ENCODE data around the gene EIF4EBP3. TPM values are rescaled to one million over a fixed set of nuclear protein-coding genes. Genes with fewer than 3 reads are reported as not detected.

EIF4EBP3 gene
- polyA plus RNA-seq, 1 of the 3 experiments (the other 2 are of a cell fraction) = 1.1 TPM

- no peaks in the 10 kb centered on the region for H3K27me3 ChIP-seq (ENCODE audit: insufficient read depth)
- H3K9ac ChIP-seq = no peak overlapping the region
- H3K9me2 ChIP-seq = no peaks in the 10 kb centered on the region
- DNase-seq = no peak
- TF ChIP-seq SMC3 (IDR thresholded peaks at IDR 0.05; ENCODE audit: low read depth, low read length) (no peak), TCF12 (IDR thresholded peaks at IDR 0.05) (no peak), IRF3 (IDR thresholded peaks at IDR 0.05; ENCODE audit: low read depth, low read length) (no peak), MAX (IDR thresholded peaks at IDR 0.05; ENCODE audit: low read depth) (no peak), JUND (IDR thresholded peaks at IDR 0.05) (no peak), REST (IDR thresholded peaks at IDR 0.05; ENCODE audit: low read depth, low read length) (no peak)
- WGBS (ENCODE audit: low lambda C conversion rate) = 98% methylated on average over 5 of the region's 5 CpGs
- CTCF ChIA-PET = no interaction called here
- POLR2A ChIA-PET = no interaction called here
- no peaks in the 10 kb centered on the region; the same call in 1 of the 2 replicates for H4K20me1 ChIP-seq (ENCODE audit: insufficient read depth)
- peaks cover 22% of the 10 kb centered on the region for H3F3A ChIP-seq (replicated peaks; ENCODE audit: insufficient read depth)
- peaks cover 5 to 15% of the 10 kb centered on the region in 2 experiments; a peak in 2 of 4 replicates for H3K4me1 ChIP-seq (ENCODE audit: control insufficient read depth in 1 of 2, insufficient read depth in 2 of 2, low read depth in 1 of 2, low read length in 1 of 2)
- H2AFZ ChIP-seq (ENCODE audit: low read depth) = no peak overlapping the region
- peaks cover 5% of the 10 kb centered on the region; the same call in 1 of the 2 replicates for H3K79me2 ChIP-seq (ENCODE audit: insufficient read depth)
- no peak overlapping the region for H3K4me3 ChIP-seq (ENCODE audit: low read depth in 2 of 2, low read length in 1 of 2)
- H3K27ac ChIP-seq (ENCODE audit: low read depth in 2 of 2, low read length in 1 of 2) = no peak overlapping the region
- H3K9me3 ChIP-seq = no peaks in the 10 kb centered on the region
- H3K36me3 ChIP-seq (replicated peaks in 1 of 2; ENCODE audit: control insufficient read depth in 1 of 2, insufficient read depth in 2 of 2, low read length in 1 of 2) = peaks cover 49 to 58% of the 10 kb centered on the region in 2 experiments
- H3K4me2 ChIP-seq = no peak overlapping the region
These were observed 4.5 kb upstream of the EIF4EBP3 start for GRCh38 chr5:140542972-140543371.

- TF ChIP-seq MXI1 (IDR thresholded peaks at IDR 0.05; ENCODE audit: low read depth, low read length) = no peak
- Histone ChIP-seq H3K9me3 (no peaks in the 10 kb centered on the region), H3K9me2 (no peaks in the 10 kb centered on the region), H4K20me1 (ENCODE audit: insufficient read depth) (no peaks in the 10 kb centered on the region; the same call in 1 of the 2 replicates), H3K4me2 (no peak overlapping the region), H3K4me3 (ENCODE audit: low read depth in 2 of 2, low read length in 1 of 2) (no peak overlapping the region), H3K27me3 (ENCODE audit: insufficient read depth) (no peaks in the 10 kb centered on the region), H3K9ac (no peak overlapping the region), H3K36me3 (replicated peaks in 1 of 2; ENCODE audit: control insufficient read depth in 1 of 2, insufficient read depth in 2 of 2, low read length in 1 of 2) (peaks cover 43 to 44% of the 10 kb centered on the region in 2 experiments), H3K4me1 (ENCODE audit: control insufficient read depth in 1 of 2, insufficient read depth in 2 of 2, low read depth in 1 of 2, low read length in 1 of 2) (peaks cover 8 to 35% of the 10 kb centered on the region in 2 experiments; a peak in 3 of 4 replicates), H2AFZ (ENCODE audit: low read depth) (no peak overlapping the region), H3K27ac (ENCODE audit: low read depth in 2 of 2, low read length in 1 of 2) (no peak overlapping the region), H3K79me2 (ENCODE audit: insufficient read depth) (peaks cover 8% of the 10 kb centered on the region; the same call in 1 of the 2 replicates), H3F3A (replicated peaks; ENCODE audit: insufficient read depth) (peaks cover 31% of the 10 kb centered on the region)
- ChIA-PET POLR2A (interaction anchor here (1.0 kb wide), 1 partner anchor 12 kb away, joined by 3 read pairs; the partner anchor contains the start of gene SRA1), CTCF (interaction anchor here (0.7 to 1.2 kb wide), 2 partner anchors 41 to 172 kb away, joined by 3 to 4 read pairs; no protein-coding TSS in a partner anchor)
- DNase-seq = no peak
- WGBS (ENCODE audit: low lambda C conversion rate) = 96% methylated on average over 7 of the region's 7 CpGs
These were observed 2.5 kb upstream of the EIF4EBP3 start for GRCh38 chr5:140544986-140545385.
